COLO668 (cell line): ENCODE data around the gene C9orf50.

Experiments used
- DNase-seq: peaks from one replicate; lab custom pipeline; 2025; ENCODE audit not compliant: unreplicated experiment; lab: John Stamatoyannopoulos, UW

Gene C9orf50

GRCh38 chr9:129572517-129572916 lies 48.4 kb downstream of the C9orf50 start:
- DNase-seq, result no peak

- no peak for DNase-seq
Observed at GRCh38 chr9:129572052-129572425, 48.9 kb downstream of the C9orf50 start.

- DNase-seq, result no peak
Observed at GRCh38 chr9:129571298-129572051, 49.4 kb downstream of the C9orf50 start.

- DNase-seq, result no peak
Observed at GRCh38 chr9:129570450-129571297, 50.2 kb downstream of the C9orf50 start.

GRCh38 chr9:129569502-129570449 lies 51.1 kb downstream of the C9orf50 start:
- DNase-seq, result peak; percentile 15

- DNase-seq, result peak; percentile 40
Observed at GRCh38 chr9:129568560-129569501, 52.1 kb downstream of the C9orf50 start.

- DNase-seq, result no peak
Observed at GRCh38 chr9:129567842-129568559, 52.9 kb downstream of the C9orf50 start.

GRCh38 chr9:129567329-129567728 lies 53.6 kb downstream of the C9orf50 start:
- no peak for DNase-seq

GRCh38 chr9:129566563-129567266 lies 54.2 kb downstream of the C9orf50 start:
- DNase-seq, result no peak

GRCh38 chr9:129562917-129563316 lies 58.0 kb downstream of the C9orf50 start:
- no peak for DNase-seq

GRCh38 chr9:129562514-129562913 lies 58.4 kb downstream of the C9orf50 start:
- no peak for DNase-seq
